Left lung (tissue), 10 donors: ENCODE results near the gene MT1M. TPM values are rescaled to one million over a fixed set of nuclear protein-coding genes. Genes with fewer than 3 reads are reported as not detected.

Experiments
- ATAC-seq: fragments of 200-7000 bp; cut with Tn5 transposase; one replicate; pipeline ENCODE4 v1.9.1; 2020; ENCODE audit warnings: moderate library complexity
- DNase-seq, 4 donors: peaks; one replicate each; pipeline ENCODE4 v3.0.0-alpha.2; 2013 to 2020
- H3K27ac ChIP-seq, 2 donors: fragments of 200-600 bp; sonication (generic) in 1 of 2; one replicate each; pipeline versions ENCODE4 v1.5.0 to v1.8.0; 2020 to 2021
- H3K27me3 ChIP-seq, 2 donors: fragments of 200-600 bp; sonication (generic) in 1 of 2; one replicate each; pipeline versions ENCODE4 v1.5.0 to v1.8.0; 2020 to 2021
- H3K36me3 ChIP-seq, 2 donors: fragments of 200-600 bp; sonication (generic) in 1 of 2; one replicate each; pipeline versions ENCODE4 v1.5.0 to v1.8.0; 2020 to 2021
- H3K4me1 ChIP-seq, 2 donors: fragments of 200-600 bp; one replicate each; pipeline ENCODE4 v1.8.0; 2021
- H3K4me3 ChIP-seq, 2 donors: fragments of 200-600 bp; sonication (generic) in 1 of 2; one replicate each; pipeline versions ENCODE4 v1.5.0 to v1.8.0; 2020 to 2021; ENCODE audit warnings: mild to moderate bottlenecking in 1 of 2
- H3K9me3 ChIP-seq, 2 donors: fragments of 200-600 bp; sonication (generic) in 1 of 2; one replicate each; pipeline versions ENCODE4 v1.5.0 to v1.8.0; 2020 to 2021
- intact Hi-C, 2 donors: fragments of 100-400 bp; cut with DNase I; formaldehyde crosslinking; loops; one replicate each; pipeline versions ENCODE4 v1.11.2 to v1.14.2; 2022
- polyA plus RNA-seq, 6 donors: library from polyadenylated mRNA; unstranded; fragments of 120-200 nt; gene quantifications; one replicate each; pipeline ENCODE4 v1.2.1, GENCODE V29; 2013; ENCODE audit not compliant: insufficient read length in 6 of 6
- total RNA-seq, 2 donors: library from RNA; stranded (reverse); fragmentation: NEBNext Ultra II Directional; extraction: Animal tissue kit (Norgen Biotek cat#: 25700); gene quantifications; one replicate each; pipeline ENCODE4 v1.2.1, GENCODE V29; 2021
- TF ChIP-seq, protein P1 (sequence below), 2 donors: fragments of 200-600 bp; sonication (generic) in 1 of 2; IDR thresholded peaks; one replicate each; pipeline versions ENCODE4 v1.5.0 to v1.8.0; 2021; ENCODE audit warnings: antibody characterized with exemption in 2 of 2
- donor health status: DM: no; HTN: yes; CAD: no.
- donor health status: DM: no; HTN: no; CAD: no.

MT1M gene
- total and polyA plus RNA-seq, 8 donors = 0.29 to 32.5 (median 0.62) TPM

DNA sequence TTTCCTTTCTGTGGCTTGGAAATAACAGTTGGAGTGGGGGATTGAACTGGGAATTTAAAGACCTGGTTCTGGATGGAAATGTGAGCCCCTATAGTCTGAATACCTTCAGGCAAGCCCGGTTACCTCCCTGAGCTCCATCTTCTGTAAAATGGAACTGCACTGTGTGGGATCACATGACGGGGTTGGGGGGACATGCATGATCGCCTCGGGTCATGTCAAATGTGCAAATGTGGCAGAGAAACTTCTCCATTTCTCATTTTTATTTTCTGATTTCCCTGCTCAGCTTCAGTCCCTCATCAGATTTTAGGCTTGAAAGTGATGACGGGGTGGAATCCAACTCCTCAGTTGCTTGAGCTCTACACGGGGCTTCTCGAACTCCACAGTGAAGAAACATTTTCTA lies 20.8 kb downstream of the MT1M start:
- Histone ChIP-seq H3K36me3 (no peaks in the 10 kb centered on the region), H3K4me3 (no peak overlapping the region), H3K27ac (no peak overlapping the region), H3K9me3 (no peaks in the 10 kb centered on the region), H3K27me3 (peaks cover 0 to 29% of the 10 kb centered on the region in 2 donors), H3K4me1 (peaks cover 0 to 6% of the 10 kb centered on the region in 2 donors)
- TF ChIP-seq, protein P1, sequence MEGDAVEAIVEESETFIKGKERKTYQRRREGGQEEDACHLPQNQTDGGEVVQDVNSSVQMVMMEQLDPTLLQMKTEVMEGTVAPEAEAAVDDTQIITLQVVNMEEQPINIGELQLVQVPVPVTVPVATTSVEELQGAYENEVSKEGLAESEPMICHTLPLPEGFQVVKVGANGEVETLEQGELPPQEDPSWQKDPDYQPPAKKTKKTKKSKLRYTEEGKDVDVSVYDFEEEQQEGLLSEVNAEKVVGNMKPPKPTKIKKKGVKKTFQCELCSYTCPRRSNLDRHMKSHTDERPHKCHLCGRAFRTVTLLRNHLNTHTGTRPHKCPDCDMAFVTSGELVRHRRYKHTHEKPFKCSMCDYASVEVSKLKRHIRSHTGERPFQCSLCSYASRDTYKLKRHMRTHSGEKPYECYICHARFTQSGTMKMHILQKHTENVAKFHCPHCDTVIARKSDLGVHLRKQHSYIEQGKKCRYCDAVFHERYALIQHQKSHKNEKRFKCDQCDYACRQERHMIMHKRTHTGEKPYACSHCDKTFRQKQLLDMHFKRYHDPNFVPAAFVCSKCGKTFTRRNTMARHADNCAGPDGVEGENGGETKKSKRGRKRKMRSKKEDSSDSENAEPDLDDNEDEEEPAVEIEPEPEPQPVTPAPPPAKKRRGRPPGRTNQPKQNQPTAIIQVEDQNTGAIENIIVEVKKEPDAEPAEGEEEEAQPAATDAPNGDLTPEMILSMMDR (IDR thresholded peaks at IDR 0.05) = no peak
- DNase-seq = no peak
- intact Hi-C loops = no loop called here
- no peak for ATAC-seq

DNA sequence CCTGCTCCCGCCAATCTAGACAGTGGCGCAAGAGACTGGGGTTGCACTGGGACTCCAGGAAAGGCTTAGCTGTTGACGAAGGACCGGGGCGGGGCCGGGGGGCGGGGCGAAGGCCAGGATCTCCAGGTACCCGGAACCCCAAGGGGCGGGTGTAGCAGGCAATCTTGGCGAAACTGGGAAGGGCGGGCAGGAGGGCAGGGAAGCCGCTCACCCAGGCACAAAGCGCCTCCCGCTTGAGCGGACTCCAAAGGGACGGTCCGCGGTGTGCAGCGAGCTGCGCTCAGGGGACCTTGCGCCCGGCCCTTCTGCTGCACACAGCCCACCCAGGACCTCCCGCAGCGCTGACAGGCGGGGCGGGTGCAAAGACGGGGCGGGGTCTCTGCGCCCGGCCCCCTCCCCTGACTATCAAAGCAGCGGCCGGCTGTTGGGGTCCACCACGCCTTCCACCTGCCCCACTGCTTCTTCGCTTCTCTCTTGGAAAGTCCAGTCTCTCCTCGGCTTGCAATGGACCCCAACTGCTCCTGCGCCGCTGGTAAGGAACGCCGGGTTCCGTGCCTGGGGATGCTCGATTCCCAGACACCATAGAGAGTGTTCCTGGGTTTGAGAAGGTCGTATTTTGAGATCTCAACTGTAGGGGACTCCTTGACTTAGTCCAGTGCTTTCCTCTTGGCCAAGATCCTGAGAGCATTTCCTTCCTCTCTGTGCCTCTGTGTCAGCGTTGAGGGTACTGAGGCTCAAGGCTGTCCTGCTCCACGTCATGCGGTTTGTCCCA lies 25.3 kb downstream of the MT1M start, which contains the start of gene MT1F:
Gene MT1F, plus strand, starts transcription at position 405 of the 772 bp plus-strand sequence. Its CDS starts 100 bp downstream, at position 505.
- Histone ChIP-seq H3K27ac (peak within 1 kb of the TSS in 1 of 2 donors; percentile 60), H3K4me3 (peak within 1 kb of the TSS; percentile 55 to 63), H3K27me3 (peaks cover 3 to 21% of the 10 kb centered on the region in 2 donors), H3K9me3 (no peaks in the 10 kb centered on the region), H3K4me1 (peaks cover 0 to 15% of the 10 kb centered on the region in 2 donors), H3K36me3 (no peaks in the 10 kb centered on the region)
- intact Hi-C loops = no loop called here
- DNase-seq (peak in 3 of 4 donors; percentile 69 to 94 (median 90)), ATAC-seq (peak; percentile 98)
- TF ChIP-seq, protein P1 (IDR thresholded peaks at IDR 0.05) = no peak

DNA sequence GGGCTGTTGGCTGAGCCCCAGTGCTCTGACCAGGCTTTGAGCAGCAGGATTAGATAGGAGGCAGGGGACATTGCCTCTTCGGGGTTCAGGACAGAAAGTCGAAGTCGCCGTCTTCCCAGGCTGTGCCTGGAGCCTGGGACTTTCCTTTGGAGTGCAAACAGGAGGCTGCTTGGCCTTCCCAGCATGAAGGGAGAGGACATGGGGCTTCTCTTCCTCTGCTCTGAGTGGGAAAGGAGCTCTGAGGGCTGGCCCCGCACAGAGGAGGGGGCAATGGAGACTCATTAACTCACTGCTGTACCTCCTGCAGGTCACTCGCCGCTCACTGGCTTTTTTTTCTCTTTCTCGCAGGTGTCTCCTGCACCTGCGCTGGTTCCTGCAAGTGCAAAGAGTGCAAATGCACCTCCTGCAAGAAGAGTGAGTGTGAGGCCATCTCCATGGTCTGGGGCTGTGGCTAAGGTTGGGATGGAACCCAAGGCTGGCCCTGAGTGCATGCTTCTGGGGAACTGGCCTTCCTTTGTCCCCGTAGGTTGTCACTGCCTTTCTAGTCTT lies 25.9 kb downstream of the MT1M start:
- H3K36me3 ChIP-seq = no peaks in the 10 kb centered on the region
- H3K27ac ChIP-seq = peak overlapping the region in 1 of 2 donors; percentile 60
- no peak for ATAC-seq
- peak in 1 of 4 donors; percentile 66 for DNase-seq
- peak overlapping the region; percentile 55 to 63 for H3K4me3 ChIP-seq
- peaks cover 0 to 19% of the 10 kb centered on the region in 2 donors for H3K4me1 ChIP-seq
- H3K27me3 ChIP-seq = peaks cover 10 to 27% of the 10 kb centered on the region in 2 donors
- H3K9me3 ChIP-seq = no peaks in the 10 kb centered on the region
- intact Hi-C loops = no loop called here
- TF ChIP-seq, protein P1 (IDR thresholded peaks at IDR 0.05) = no peak

DNA sequence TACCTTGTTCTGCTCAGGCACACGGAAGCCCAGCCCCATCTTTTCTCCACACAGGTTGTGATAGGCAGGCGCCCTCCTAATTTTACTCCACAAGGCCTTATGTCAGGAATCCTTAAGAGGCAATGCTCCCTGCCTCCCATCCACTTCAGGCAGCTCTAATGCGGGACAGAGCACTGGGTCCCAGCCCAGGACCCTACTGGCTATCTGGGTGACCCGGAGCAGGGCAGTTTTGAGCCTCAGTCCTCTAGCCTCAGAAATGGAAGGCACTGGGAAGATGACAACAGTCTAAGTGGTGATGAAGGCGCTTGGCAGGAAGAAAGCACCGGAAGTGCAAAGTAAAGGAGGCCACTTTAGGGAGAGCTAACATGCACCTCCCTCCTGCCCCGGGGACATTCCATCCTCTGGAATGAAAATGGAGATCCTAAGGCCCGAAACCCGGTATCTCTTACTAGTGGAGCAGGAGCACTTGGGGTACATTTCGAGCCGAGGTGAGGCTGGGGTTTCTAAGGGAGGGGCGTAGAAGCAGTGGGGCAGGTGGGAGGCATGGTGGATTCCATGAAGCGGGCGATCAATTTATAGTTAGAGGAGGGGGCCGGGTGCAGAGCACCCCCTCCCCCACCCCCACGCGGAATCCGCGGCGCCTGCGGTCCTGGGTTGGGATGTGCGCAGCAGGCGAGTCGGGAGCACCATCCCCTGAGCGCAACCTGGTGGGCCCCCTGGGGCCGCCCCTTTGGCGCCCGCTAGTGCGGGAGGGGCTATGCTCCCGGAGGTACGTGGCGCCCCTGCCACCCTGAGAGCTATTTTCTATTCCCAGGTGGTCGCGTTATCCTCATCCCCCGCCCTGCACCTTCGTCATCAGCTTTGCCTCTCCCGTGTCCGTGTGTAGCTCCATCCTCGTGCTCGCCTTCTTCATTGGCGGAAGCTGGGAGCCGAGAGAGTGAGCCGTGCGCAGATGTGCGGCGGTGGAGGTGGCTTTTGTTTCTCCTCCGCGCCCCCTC lies 30.2 kb downstream of the MT1M start:
- no peak for DNase-seq
- ATAC-seq = no peak
- peaks cover 21 to 69% of the 10 kb centered on the region in 2 donors for H3K27me3 ChIP-seq
- no peaks in the 10 kb centered on the region for H3K36me3 ChIP-seq
- no peak overlapping the region for H3K27ac ChIP-seq
- no peak overlapping the region for H3K4me3 ChIP-seq
- intact Hi-C loops = no loop called here
- TF ChIP-seq, protein P1 (IDR thresholded peaks at IDR 0.05) = no peak
- H3K9me3 ChIP-seq = no peaks in the 10 kb centered on the region
- peaks cover 0 to 21% of the 10 kb centered on the region in 2 donors for H3K4me1 ChIP-seq
